ENCODE data around the gene PLXND1. TPM values are rescaled to one million over a fixed set of nuclear protein-coding genes. Genes with fewer than 3 reads are reported as not detected.

The PLXND1 gene
- total RNA-seq, 1 experiment from 2014 or later: 47.3 TPM

DNA sequence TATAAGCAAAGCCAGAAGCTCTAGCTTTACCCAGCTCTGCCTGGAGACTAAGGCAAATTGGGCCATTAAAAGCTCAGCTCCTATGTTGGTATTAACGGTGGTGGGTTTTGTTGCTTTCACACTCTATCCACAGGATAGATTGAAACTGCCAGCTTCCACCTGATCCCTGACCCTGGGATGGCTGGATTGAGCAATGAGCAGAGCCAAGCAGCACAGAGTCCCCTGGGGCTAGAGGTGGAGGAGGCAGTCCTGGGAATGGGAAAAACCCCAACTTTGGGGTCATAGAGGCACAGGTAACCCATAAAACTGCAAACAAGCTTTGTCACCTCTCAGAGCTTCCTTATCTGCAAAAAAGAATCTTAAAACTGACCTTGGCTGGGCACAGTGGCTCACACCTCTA lies 71.4 kb downstream of the PLXND1 start:
- no peaks in the 10 kb centered on the region for H3K9me2 ChIP-seq (ENCODE audit: insufficient read depth)
- peaks cover 0 to 4% of the 10 kb centered on the region in 2 experiments; a peak in 1 of 4 replicates for H3K4me1 ChIP-seq (ENCODE audit: control insufficient read depth in 1 of 2, insufficient read depth in 2 of 2, low read length in 2 of 2)
- H3K27me3 ChIP-seq (ENCODE audit: insufficient read depth, low read length): no peaks in the 10 kb centered on the region
- no peaks in the 10 kb centered on the region for H4K20me1 ChIP-seq (ENCODE audit: insufficient read depth)
- BruUV-seq (replicated peaks): no TSS peak
- no peak overlapping the region for H3K27ac ChIP-seq (ENCODE audit: low read depth, low read length)
- no peak for DNase-seq (ENCODE audit: low read depth, low spot score)
- intact Hi-C loops (cut with micrococcal nuclease): no loop called here
- H3K79me2 ChIP-seq (ENCODE audit: insufficient read depth, low read length): no peaks in the 10 kb centered on the region
- RAD21 ChIA-PET (ENCODE audit: low non-redundant PET in 1 of 2, low total read pairs in 2 of 2, uncharacterized antibody in 2 of 2, unreplicated experiment in 2 of 2): interaction anchor here in 1 of 2 experiments (0.7 kb wide), 1 partner anchor 20 kb away, joined by 3 read pairs; no protein-coding TSS in a partner anchor
- no peaks in the 10 kb centered on the region for H3K9me3 ChIP-seq (ENCODE audit: control insufficient read depth in 1 of 2, insufficient read depth in 1 of 2, low read depth in 1 of 2, low read length in 2 of 2)
- no peak overlapping the region for H2AFZ ChIP-seq (ENCODE audit: low read depth, low read length, poor library complexity, severe bottlenecking)
- CTCF ChIA-PET: no interaction called here
- H3K4me3 ChIP-seq (replicated peaks in 1 of 2; ENCODE audit: low read depth in 1 of 2, low read length in 2 of 2): no peak overlapping the region
- no peak overlapping the region for H3K4me2 ChIP-seq (ENCODE audit: low read length)
- ATAC-seq: no peak
- TF ChIP-seq SIN3A (IDR thresholded peaks at IDR 0.05; ENCODE audit: low read depth): no peak
- no peak for TF ChIP-seq POLR2A (IDR thresholded peaks at IDR 0.05; ENCODE audit: borderline replicate concordance, extremely low read depth, insufficient read depth, insufficient read length)
- TF ChIP-seq EZH2phosphoT487 (IDR thresholded peaks at IDR 0.05; ENCODE audit: borderline replicate concordance): no peak
- no peak for TF ChIP-seq ZNF274 (IDR thresholded peaks at IDR 0.05; ENCODE audit: low read depth, low read length)
- no peak for TF ChIP-seq CBX3 (IDR thresholded peaks at IDR 0.05; ENCODE audit: low read depth)
- TF ChIP-seq ELF1 (IDR thresholded peaks at IDR 0.05; ENCODE audit: borderline replicate concordance, low read depth): no peak
- TF ChIP-seq EZH2 (IDR thresholded peaks at IDR 0.05): no peak
- no peak for TF ChIP-seq SRF (IDR thresholded peaks at IDR 0.05; ENCODE audit: low read depth)
- TF ChIP-seq CEBPB (IDR thresholded peaks at IDR 0.05; ENCODE audit: low read depth): no peak
- TF ChIP-seq SP1 (IDR thresholded peaks at IDR 0.05; ENCODE audit: low read depth): no peak
- TF ChIP-seq JUND (IDR thresholded peaks at IDR 0.05): no peak
- no peak for TF ChIP-seq ZFX (IDR thresholded peaks at IDR 0.05)
- TF ChIP-seq POLR2AphosphoS5 (IDR thresholded peaks at IDR 0.05; ENCODE audit: low read depth, low read length): no peak
- TF ChIP-seq, protein P1, sequence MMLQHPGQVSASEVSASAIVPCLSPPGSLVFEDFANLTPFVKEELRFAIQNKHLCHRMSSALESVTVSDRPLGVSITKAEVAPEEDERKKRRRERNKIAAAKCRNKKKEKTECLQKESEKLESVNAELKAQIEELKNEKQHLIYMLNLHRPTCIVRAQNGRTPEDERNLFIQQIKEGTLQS (IDR thresholded peaks at IDR 0.05): no peak
- TF ChIP-seq RAD21 (IDR thresholded peaks at IDR 0.05; ENCODE audit: low read depth): no peak
- no peak for TF ChIP-seq REST (IDR thresholded peaks at IDR 0.05; ENCODE audit: low read depth)
- TF ChIP-seq TCF7L2 (IDR thresholded peaks at IDR 0.05; ENCODE audit: borderline replicate concordance, extremely low read depth, insufficient read depth, insufficient read length): no peak
- H3K36me3 ChIP-seq (ENCODE audit: control insufficient read depth in 1 of 2, insufficient read depth in 2 of 2, low read length in 2 of 2): no peaks in the 10 kb centered on the region
- no peak overlapping the region for H3K9ac ChIP-seq (ENCODE audit: low read length)
- POLR2A ChIA-PET: no interaction called here

All from HCT116 (cell line).